HFFc6 (cell line): ENCODE measurements around the gene ATE1. TPM values are rescaled to one million over a fixed set of nuclear protein-coding genes. Genes with fewer than 3 reads are reported as not detected.

Source experiments
- DNase-seq: peaks from one replicate; pipeline ENCODE4 v3.0.0-alpha.2; 2018
- H3K27ac Mint-ChIP-seq: 2 replicates; pipeline ENCODE4 v1.8.0; 2020; ENCODE audit warnings: mild to moderate bottlenecking, mixed read lengths
- H3K27me3 Mint-ChIP-seq: 2 replicates; pipeline ENCODE4 v1.8.0; 2021; ENCODE audit warnings: mild to moderate bottlenecking, moderate library complexity, mixed read lengths; ENCODE audit not compliant: insufficient read depth
- H3K36me3 Mint-ChIP-seq: 2 replicates; pipeline ENCODE4 v1.8.0; 2021; ENCODE audit warnings: low read depth, mixed read lengths
- H3K4me1 Mint-ChIP-seq: 2 replicates; pipeline ENCODE4 v1.8.0; 2020; ENCODE audit warnings: low read depth, mixed read lengths
- H3K4me3 Mint-ChIP-seq: 2 replicates; pipeline ENCODE4 v1.8.0; 2020; ENCODE audit warnings: mild to moderate bottlenecking, moderate library complexity, mixed read lengths
- H3K9me3 Mint-ChIP-seq: 2 replicates; pipeline ENCODE4 v1.8.0; 2020; ENCODE audit warnings: mild to moderate bottlenecking, mixed read lengths
- CTCF ChIP-seq: fragments of 200-600 bp; sonication (generic); IDR thresholded peaks from 2 replicates; pipeline ENCODE4 v1.5.0; 2021; ENCODE audit warnings: antibody characterized with exemption, mild to moderate bottlenecking
- total RNA-seq, 6 experiments: library from RNA; stranded (reverse); fragmentation: NEBNext Ultra II Directional; extraction: Animal tissue kit (Norgen Biotek cat#: 25700); gene quantifications; 2 replicates in 1 of 6; 3 replicates in 5 of 6; pipeline ENCODE4 v1.2.3, GENCODE V29; 2021

The ATE1 gene
- total RNA-seq, 6 experiments from 2014 or later = 19.4 to 25.2 (median 21.0) TPM

DNA sequence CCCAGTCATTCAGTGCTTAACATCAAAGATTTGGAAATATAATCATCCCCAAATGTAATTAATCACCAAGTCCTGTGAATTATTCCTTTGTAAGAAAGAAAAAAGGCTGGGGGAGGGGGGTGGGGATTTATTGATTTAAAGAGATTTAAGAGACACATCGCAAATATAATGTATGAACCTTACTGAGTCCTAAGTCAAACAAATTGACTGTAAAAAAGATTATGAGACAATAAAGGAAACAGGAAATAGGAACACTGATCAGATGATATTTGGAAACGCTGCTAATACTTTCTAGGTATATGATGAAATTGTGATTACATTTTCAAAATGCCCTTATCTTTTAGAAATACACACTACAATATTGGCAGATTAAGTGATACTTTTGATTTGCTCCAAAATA lies 92.5 kb downstream of the ATE1 start:
- no peaks in the 10 kb centered on the region for H3K9me3 Mint-ChIP-seq
- no peaks in the 10 kb centered on the region for H3K36me3 Mint-ChIP-seq
- DNase-seq = no peak
- no peaks in the 10 kb centered on the region for H3K27me3 Mint-ChIP-seq
- no peak overlapping the region for H3K4me3 Mint-ChIP-seq
- H3K27ac Mint-ChIP-seq = no peak overlapping the region
- TF ChIP-seq CTCF = no peak
- no peaks in the 10 kb centered on the region for H3K4me1 Mint-ChIP-seq

GRCh38 chr10:121834757-121835156 lies 93.1 kb downstream of the ATE1 start:
- Mint-ChIP-seq H3K4me3 (no peak overlapping the region), H3K27ac (no peak overlapping the region), H3K9me3 (no peaks in the 10 kb centered on the region)

DNA sequence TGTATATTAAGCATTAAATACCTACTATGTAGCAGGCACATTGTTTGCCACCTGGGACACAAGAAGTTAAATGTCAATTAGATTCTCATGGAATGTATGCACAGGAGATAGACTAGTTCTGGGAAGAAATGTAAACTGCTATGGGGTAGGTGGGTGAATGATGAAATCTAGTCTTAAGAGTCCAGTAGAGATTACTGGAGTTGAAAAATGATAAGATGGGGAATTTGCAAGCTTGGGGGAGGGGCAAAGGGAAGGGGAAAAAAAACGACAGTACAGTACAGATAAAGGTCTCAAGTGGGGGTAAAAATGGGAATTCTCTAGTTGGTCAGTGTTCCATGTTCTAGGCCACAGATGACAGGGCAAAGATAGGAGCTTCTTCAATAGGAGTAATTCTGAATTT lies 94.4 kb downstream of the ATE1 start:
- no peak for DNase-seq
- no peaks in the 10 kb centered on the region for H3K4me1 Mint-ChIP-seq
- no peak overlapping the region for H3K4me3 Mint-ChIP-seq

More at GRCh38 chr10:121834757-121835156, 93.1 kb downstream of the ATE1 start:
- no peak for TF ChIP-seq CTCF
- DNase-seq = no peak
- Mint-ChIP-seq H3K4me1 (no peaks in the 10 kb centered on the region), H3K36me3 (no peaks in the 10 kb centered on the region), H3K27me3 (no peaks in the 10 kb centered on the region)

GRCh38 chr10:121832647-121833046 lies 95.2 kb downstream of the ATE1 start:
- no peaks in the 10 kb centered on the region for H3K4me1 Mint-ChIP-seq
- H3K27me3 Mint-ChIP-seq = no peaks in the 10 kb centered on the region
- H3K4me3 Mint-ChIP-seq = no peak overlapping the region
- no peak overlapping the region for H3K27ac Mint-ChIP-seq
- TF ChIP-seq CTCF = no peak
- no peak for DNase-seq
- H3K9me3 Mint-ChIP-seq = no peaks in the 10 kb centered on the region
- H3K36me3 Mint-ChIP-seq = no peaks in the 10 kb centered on the region

More for the DNA sequence above, 94.4 kb downstream of the ATE1 start:
- Mint-ChIP-seq H3K9me3 (no peaks in the 10 kb centered on the region), H3K27ac (no peak overlapping the region), H3K36me3 (no peaks in the 10 kb centered on the region), H3K27me3 (no peaks in the 10 kb centered on the region)
- TF ChIP-seq CTCF = no peak

DNA sequence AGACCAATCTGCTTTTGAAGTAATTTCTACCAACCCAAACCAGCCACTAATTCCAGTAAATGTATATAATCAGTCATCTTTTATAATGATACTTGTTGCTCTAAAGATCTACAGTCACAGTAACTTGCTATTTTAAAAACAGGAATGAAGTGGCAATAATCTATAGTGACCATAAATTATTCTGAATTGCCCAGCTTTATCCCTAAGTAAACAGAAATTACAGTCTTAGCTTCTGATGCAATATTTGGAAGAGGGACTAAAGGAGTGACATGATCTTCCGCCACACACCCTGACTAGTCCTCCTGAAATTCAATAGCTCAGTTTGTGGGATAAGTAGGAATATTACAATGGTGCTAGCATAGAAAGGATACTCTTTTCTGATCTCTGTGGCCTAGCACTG lies 96.1 kb downstream of the ATE1 start:
- H3K4me3 Mint-ChIP-seq = no peak overlapping the region
- H3K4me1 Mint-ChIP-seq = no peaks in the 10 kb centered on the region
- TF ChIP-seq CTCF = no peak
- no peak for DNase-seq
- no peaks in the 10 kb centered on the region for H3K36me3 Mint-ChIP-seq
- H3K27me3 Mint-ChIP-seq = no peaks in the 10 kb centered on the region
- H3K9me3 Mint-ChIP-seq = no peaks in the 10 kb centered on the region
- no peak overlapping the region for H3K27ac Mint-ChIP-seq

GRCh38 chr10:121831237-121831636 lies 96.6 kb downstream of the ATE1 start:
- TF ChIP-seq CTCF = no peak
- Mint-ChIP-seq H3K27ac (no peak overlapping the region), H3K36me3 (no peaks in the 10 kb centered on the region), H3K27me3 (no peaks in the 10 kb centered on the region), H3K4me3 (no peak overlapping the region), H3K4me1 (no peaks in the 10 kb centered on the region), H3K9me3 (no peaks in the 10 kb centered on the region)
- DNase-seq = no peak
